ENCODE results near the gene PRKN.

The PRKN gene

GRCh38 chr6:161743509-161744178, 983.9 kb downstream of the PRKN start:
- no peak for TF ChIP-seq CTCF (conservative IDR thresholded peaks at IDR 0.05)
- H3K27ac ChIP-seq: no peak overlapping the region

GRCh38 chr6:161740486-161740885, 987.1 kb downstream of the PRKN start:
- no peak for TF ChIP-seq CTCF (conservative IDR thresholded peaks at IDR 0.05)
- H3K27ac ChIP-seq: no peak overlapping the region

- no peak for TF ChIP-seq CTCF (conservative IDR thresholded peaks at IDR 0.05)
- no peak overlapping the region for H3K27ac ChIP-seq
Observed at GRCh38 chr6:161736781-161737292, 990.7 kb downstream of the PRKN start.

- TF ChIP-seq CTCF (conservative IDR thresholded peaks at IDR 0.05): no peak
- no peak overlapping the region for H3K27ac ChIP-seq
Observed at GRCh38 chr6:161736326-161736725, 991.2 kb downstream of the PRKN start.

GRCh38 chr6:161732594-161732993, 995.0 kb downstream of the PRKN start:
- no peak overlapping the region for H3K27ac ChIP-seq
- TF ChIP-seq CTCF (conservative IDR thresholded peaks at IDR 0.05): no peak

GRCh38 chr6:161727083-161727833, 1000.3 kb downstream of the PRKN start:
- TF ChIP-seq CTCF (conservative IDR thresholded peaks at IDR 0.05): no peak
- no peak overlapping the region for H3K27ac ChIP-seq

GRCh38 chr6:161722394-161722793, 1005.2 kb downstream of the PRKN start:
- no peak for TF ChIP-seq CTCF (conservative IDR thresholded peaks at IDR 0.05)
- no peak overlapping the region for H3K27ac ChIP-seq

Measured in VCaP (cell line).